ENCODE data around the gene HTRA3.
A peak's percentile ranks its signal among the peaks of the same experiment; 100 is the strongest.

The HTRA3 gene

GRCh38 chr4:8239226-8239625 is 30.3 kb upstream of the HTRA3 start:
- DNase-seq: no peak
- Histone ChIP-seq H3K27ac (no peak overlapping the region), H3K36me3 (peaks cover 3% of the 10 kb centered on the region; the same call in 1 of the 2 replicates), H3K4me3 (ENCODE audit: low read depth, low read length) (no peak overlapping the region), H3K9me3 (ENCODE audit: severe bottlenecking) (no peaks in the 10 kb centered on the region), H3K27me3 (ENCODE audit: insufficient read depth, low read depth, severe bottlenecking) (no peaks in the 10 kb centered on the region)
- TF ChIP-seq CTCF (IDR thresholded peaks at IDR 0.05; ENCODE audit: low read depth, low read length): no peak

- H3K27me3 ChIP-seq (ENCODE audit: insufficient read depth, low read depth, severe bottlenecking): no peaks in the 10 kb centered on the region
- peaks cover 3% of the 10 kb centered on the region; the same call in 1 of the 2 replicates for H3K36me3 ChIP-seq
- DNase-seq: no peak
- TF ChIP-seq CTCF (IDR thresholded peaks at IDR 0.05; ENCODE audit: low read depth, low read length): no peak
- H3K9me3 ChIP-seq (ENCODE audit: severe bottlenecking): no peaks in the 10 kb centered on the region
- no peak overlapping the region for H3K4me3 ChIP-seq (ENCODE audit: low read depth, low read length)
- H3K27ac ChIP-seq: no peak overlapping the region
These were observed 29.9 kb upstream of the HTRA3 start for GRCh38 chr4:8239661-8240060.

GRCh38 chr4:8240211-8241041 is 29.1 kb upstream of the HTRA3 start:
- H3K36me3 ChIP-seq: peaks cover 3% of the 10 kb centered on the region; the same call in 1 of the 2 replicates
- no peak overlapping the region for H3K27ac ChIP-seq
- no peak for DNase-seq
- no peak for TF ChIP-seq CTCF (IDR thresholded peaks at IDR 0.05; ENCODE audit: low read depth, low read length)
- H3K9me3 ChIP-seq (ENCODE audit: severe bottlenecking): no peaks in the 10 kb centered on the region
- H3K27me3 ChIP-seq (ENCODE audit: insufficient read depth, low read depth, severe bottlenecking): no peaks in the 10 kb centered on the region
- H3K4me3 ChIP-seq (ENCODE audit: low read depth, low read length): no peak overlapping the region

- DNase-seq: no peak
- Histone ChIP-seq H3K27ac (no peak overlapping the region), H3K36me3 (peaks cover 3% of the 10 kb centered on the region; the same call in 1 of the 2 replicates), H3K27me3 (ENCODE audit: insufficient read depth, low read depth, severe bottlenecking) (no peaks in the 10 kb centered on the region), H3K4me3 (ENCODE audit: low read depth, low read length) (no peak overlapping the region), H3K9me3 (ENCODE audit: severe bottlenecking) (no peaks in the 10 kb centered on the region)
- TF ChIP-seq CTCF (IDR thresholded peaks at IDR 0.05; ENCODE audit: low read depth, low read length): no peak
These were observed 28.3 kb upstream of the HTRA3 start for GRCh38 chr4:8241211-8241779.

GRCh38 chr4:8241895-8242696 is 27.5 kb upstream of the HTRA3 start:
- Histone ChIP-seq H3K4me3 (ENCODE audit: low read depth, low read length) (no peak overlapping the region), H3K27me3 (ENCODE audit: insufficient read depth, low read depth, severe bottlenecking) (no peaks in the 10 kb centered on the region), H3K27ac (peak overlapping the region; percentile 70), H3K36me3 (peaks cover 3% of the 10 kb centered on the region; the same call in 1 of the 2 replicates), H3K9me3 (ENCODE audit: severe bottlenecking) (no peaks in the 10 kb centered on the region)
- peak; percentile 96 for TF ChIP-seq CTCF (IDR thresholded peaks at IDR 0.05; ENCODE audit: low read depth, low read length)
- peak; percentile 93 for DNase-seq
